HG02885 (cell line): Measurements from ENCODE around the gene ABCC4.
A peak's percentile ranks its signal among the peaks of the same experiment; 100 is the strongest.

Source experiments
- ATAC-seq: cut with Tn5 transposase; IDR thresholded peaks from one replicate; pipeline ENCODE4 v1.9.1; 2021; ENCODE audit warnings: mild to moderate bottlenecking; ENCODE audit not compliant: unreplicated experiment, poor library complexity

The ABCC4 gene

DNA sequence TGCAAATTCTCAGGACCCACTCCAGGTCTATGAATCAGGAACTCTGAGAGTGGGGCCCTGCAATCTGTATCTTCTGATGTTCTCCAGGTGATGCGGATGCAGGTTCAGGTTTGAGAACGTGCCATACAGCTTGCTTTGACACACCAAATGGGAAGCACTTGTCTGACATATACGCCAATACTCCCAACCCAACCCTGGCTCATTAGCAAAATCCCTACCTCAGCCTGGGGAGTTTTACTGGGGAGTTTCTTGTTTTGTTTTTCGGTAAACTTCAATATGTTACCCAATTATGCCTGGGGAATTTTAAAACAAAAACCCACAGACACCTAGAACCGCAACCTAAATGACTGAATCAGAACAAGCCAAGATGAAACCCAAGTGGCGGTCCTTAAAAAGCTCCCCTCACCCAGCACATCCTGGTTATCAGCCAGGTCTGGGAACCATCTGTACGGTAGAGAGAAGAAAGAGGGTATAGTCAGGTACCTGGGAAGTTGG, 41.2 kb downstream of the ABCC4 start:
- ATAC-seq: peak; percentile 68

- ATAC-seq: no peak
Measured at GRCh38 chr13:95258619-95259194, 42.5 kb downstream of the ABCC4 start.

- ATAC-seq: no peak
Measured at GRCh38 chr13:95258098-95258497, 43.2 kb downstream of the ABCC4 start.

DNA sequence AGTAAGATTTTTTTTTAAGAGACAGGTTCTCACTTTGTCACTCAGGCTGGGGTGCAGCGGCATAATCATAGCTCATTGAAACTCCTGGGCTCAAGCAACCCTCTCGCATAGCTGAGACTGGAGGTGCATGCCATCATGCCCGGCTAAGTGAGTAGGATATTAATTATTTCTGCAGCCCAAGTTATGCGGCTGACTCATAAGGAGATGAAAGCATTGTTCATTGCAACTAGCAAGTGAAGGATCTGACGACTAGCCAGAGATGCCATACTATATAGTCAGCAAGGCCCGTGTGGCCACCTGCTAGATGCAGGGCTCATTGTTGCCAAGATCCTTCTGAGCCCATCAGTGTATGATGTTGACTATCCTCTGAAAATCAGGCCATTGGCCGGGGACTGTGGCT, 45.2 kb downstream of the ABCC4 start:
- no peak for ATAC-seq

DNA sequence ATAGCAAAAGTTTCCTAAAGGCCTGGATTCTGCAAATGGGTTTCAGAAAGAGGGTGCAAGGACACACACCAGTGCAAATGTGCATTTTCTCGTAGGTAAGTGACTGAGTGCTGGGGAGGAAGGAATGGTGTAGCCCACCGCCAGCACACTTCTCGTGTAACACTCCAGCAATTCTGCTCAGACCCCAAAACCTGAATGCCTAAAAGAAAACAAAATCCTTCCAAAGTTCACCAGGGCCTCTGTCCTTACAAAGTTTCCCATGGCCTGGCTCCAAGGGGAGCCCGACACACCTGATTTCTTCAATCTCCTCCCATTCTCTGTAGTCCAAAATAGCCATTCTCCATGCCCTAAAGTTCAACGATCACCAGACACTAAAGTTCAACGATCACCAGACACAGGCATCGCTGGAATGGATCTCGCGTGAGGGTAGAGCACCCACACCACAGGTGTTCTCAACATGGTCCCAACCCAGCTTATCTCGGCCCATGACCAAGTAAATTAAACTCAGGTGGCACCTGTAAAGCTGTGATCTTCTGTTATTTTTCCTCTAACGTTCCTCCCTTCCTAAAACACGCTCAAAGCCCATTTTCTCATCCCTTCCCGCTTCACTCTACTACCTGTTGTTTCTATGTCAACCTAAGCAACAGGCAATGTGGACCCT, 46.0 kb downstream of the ABCC4 start:
- ATAC-seq: no peak

DNA sequence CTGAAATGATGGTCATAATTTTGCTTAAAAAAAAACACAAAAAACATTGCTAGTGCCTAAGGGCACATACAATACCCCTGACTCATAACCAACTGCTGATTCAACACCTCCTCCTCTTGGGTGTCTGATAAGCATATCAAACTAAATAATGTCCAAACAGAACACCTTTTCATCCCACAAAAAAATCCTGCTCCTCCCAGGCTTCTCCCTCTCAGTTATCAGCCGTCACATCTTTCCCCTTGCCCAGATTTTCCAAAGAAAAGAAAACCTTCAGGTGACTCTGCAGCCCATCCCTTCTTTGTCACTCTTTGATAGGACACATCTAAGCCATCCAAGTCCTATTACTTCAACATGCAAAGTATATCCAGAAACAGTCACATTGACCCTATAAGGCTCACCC, 46.9 kb downstream of the ABCC4 start:
- no peak for ATAC-seq

GRCh38 chr13:95253033-95253432, 48.2 kb downstream of the ABCC4 start:
- no peak for ATAC-seq

DNA sequence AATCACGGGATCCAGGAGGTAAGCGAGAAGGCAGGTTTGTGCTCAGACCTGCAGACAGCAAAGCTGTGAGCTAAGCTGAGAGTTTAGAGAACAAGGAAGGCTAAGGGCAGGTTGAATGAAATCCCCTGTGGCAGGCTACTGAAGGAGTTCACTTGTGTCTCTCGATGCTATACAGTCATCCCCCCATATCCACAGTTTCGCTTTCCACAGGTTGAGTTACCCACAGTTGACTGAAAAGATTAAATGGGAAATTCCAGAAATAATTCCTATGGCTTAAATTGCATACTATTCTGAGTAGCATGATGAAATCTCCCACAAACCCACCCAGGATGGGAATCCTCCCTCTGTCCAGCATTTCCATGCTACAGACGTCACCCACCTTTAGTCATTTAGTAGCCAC, 49.6 kb downstream of the ABCC4 start:
- ATAC-seq: peak; percentile 47

DNA sequence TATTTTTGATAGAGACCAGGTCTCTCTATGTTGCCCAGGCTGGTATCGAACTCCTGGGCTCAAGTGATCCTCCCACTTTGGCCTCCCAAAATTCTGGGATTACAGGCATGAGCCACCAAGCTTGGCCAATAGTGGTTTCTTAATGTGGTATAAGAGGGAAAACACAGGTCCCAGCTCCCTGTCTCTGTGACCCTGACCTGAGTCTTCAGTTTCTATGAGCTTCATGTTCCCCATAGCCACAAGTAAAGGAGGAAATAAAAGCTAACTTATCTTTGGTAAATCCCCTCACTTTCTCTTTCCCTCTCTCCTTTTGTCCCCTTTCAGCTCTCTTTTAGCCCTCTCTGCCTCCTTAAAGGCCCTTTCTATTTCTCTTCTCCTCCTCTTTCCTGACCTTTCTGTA, 50.3 kb downstream of the ABCC4 start:
- peak; percentile 43 for ATAC-seq

DNA sequence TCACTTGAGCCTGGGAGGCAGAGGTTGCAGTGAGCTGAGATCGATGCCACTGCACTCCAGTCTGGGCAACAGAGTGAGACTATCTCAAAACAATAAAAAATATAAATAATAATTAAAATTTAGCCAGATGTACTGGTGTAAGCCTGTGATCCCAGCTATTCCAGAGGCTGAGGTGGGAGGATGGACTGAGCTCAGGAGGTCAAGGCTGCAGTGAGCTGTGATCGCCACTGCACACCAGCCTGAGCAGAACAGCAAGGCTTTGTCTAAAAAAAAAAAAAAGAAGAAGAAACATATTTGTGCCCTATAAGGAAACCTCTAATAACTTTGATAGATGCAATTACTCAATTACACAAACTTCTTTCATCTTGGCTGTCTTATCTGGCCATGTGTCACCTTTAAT, 52.3 kb downstream of the ABCC4 start:
- ATAC-seq: no peak

DNA sequence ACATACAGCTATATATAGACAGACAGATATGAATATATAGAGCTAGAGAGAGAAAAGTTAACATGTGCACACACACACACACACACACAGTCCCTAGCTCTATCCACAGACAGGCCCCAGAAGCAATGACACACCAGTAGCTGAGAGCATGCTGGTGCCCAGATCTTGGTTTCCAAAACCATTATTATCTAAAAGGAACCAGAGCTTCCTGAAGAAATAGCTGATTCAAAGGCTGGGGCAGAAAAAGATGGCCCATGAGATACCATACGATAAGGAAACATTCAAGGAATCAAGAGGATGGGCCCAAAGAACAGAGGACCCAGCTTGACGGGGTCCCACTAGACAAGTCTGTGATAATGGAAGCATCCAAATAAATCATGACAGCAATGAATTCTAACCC, 53.4 kb downstream of the ABCC4 start:
- ATAC-seq: no peak

GRCh38 chr13:95247171-95247570, 54.1 kb downstream of the ABCC4 start:
- no peak for ATAC-seq

DNA sequence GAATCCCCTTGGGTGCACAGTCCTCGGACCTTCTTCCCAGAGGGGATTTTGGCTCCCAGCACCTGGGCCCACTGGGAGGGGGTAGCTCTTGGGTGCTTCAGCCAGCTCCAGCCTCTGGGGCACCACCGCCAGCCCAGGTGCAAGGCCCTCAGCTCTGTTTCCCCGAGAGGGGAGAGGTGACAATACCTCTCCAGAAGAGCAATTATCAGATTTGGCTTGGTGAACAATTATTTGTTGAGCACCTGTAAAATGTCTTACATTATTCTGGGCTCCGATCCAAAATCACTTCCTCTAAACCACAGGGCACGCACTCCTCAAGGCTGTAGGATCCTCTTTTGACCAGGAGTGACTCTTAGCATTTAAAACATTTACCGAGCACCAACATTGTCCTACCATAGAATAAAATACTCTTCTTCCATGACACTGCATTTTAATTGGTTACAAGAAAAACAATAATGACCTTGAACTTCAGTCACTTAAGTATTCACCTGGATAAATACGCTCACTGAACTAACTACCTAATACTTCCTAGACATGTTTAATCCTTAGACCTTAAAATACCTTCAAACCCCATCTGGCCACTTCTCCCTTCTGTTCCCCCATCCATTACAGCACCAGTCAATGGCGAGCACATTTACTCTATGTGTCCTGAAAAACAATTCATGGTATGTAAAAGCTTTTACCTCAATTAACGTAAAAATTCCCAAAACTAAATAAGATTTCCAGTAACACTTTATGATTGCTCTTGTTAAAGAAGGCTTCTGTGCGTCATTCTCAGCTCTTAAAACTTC, 54.8 kb downstream of the ABCC4 start:
- no peak for ATAC-seq

- no peak for ATAC-seq
Measured at GRCh38 chr13:95245071-95245470, 56.2 kb downstream of the ABCC4 start.

- no peak for ATAC-seq
Measured at GRCh38 chr13:95243207-95243606, 58.0 kb downstream of the ABCC4 start.

GRCh38 chr13:95241321-95241720, 59.9 kb downstream of the ABCC4 start:
- ATAC-seq: no peak

- ATAC-seq: peak; percentile 69
Measured at GRCh38 chr13:95239283-95239682, 62.0 kb downstream of the ABCC4 start.

- no peak for ATAC-seq
Measured at GRCh38 chr13:95237310-95237870, 63.9 kb downstream of the ABCC4 start.

GRCh38 chr13:95236774-95237173, 64.5 kb downstream of the ABCC4 start:
- ATAC-seq: no peak

DNA sequence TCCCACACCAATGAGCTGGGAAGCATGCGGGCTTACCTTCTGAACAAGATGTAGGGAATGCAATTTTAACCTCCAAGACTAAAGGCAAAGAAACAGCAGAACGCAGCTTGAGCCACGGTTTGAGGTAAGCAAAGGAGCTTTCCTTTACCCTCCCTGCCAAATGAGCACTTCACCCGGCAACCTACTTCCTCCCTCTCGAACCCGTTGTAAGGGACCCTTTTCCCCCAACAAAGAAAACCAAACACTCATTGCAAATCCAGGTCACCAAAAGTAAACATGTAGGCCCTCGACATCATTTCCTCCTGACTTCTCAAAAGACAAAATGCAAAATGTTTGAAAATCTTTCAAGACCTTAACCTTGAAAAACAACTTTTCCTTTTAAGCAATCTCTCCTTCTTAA, 65.3 kb downstream of the ABCC4 start:
- no peak for ATAC-seq

- no peak for ATAC-seq
Measured at GRCh38 chr13:95235199-95235756, 66.0 kb downstream of the ABCC4 start.
